Measurements from ENCODE around the gene HNRNPH2. TPM values are rescaled to one million over a fixed set of nuclear protein-coding genes. Genes with fewer than 3 reads are reported as not detected.
A peak's percentile ranks its signal among the peaks of the same experiment; 100 is the strongest.

The HNRNPH2 gene
- total RNA-seq, 1 donor from 2014 or later, result 53.2 TPM

DNA sequence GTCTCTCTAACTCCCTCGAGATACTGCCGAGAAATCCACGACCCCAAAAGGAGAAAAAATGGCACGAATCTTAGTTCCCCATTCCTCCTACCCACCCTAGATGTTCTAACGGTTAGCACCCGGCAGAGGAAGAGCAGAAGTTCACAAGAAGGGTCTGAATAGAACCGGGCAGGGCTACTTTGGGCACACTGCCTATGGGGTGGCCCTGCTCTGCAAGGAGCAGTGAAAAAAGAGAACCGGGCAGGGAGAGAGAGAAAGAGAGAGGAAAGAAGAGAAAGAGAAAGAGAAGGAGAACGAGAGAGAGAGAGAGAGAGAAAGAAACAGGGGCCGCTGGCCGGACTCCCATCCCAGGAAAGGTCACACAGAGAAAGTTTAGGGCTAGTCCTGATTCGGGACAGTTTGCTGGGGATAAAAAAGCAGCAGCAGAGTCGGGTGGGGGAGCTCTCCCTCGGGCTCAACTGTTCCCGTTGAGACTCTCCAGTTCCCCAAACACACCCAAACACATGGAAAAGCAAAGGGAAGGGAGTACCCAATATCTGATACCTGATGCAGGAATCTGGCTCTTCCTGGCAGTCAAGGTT, 765 bp upstream of the HNRNPH2 start:
- H3K27ac Mint-ChIP-seq (ENCODE audit: unreplicated experiment), result peak overlapping the region; percentile 100
- peak overlapping the region; percentile 99 for H3K4me3 Mint-ChIP-seq (ENCODE audit: unreplicated experiment)
- no peaks in the 10 kb centered on the region for H3K9me3 Mint-ChIP-seq (ENCODE audit: unreplicated experiment)
- H3K36me3 Mint-ChIP-seq (ENCODE audit: low read depth, unreplicated experiment), result peaks cover 11% of the 10 kb centered on the region
- no peak for DNase-seq (ENCODE audit: low spot score)
- peaks cover 7% of the 10 kb centered on the region for H3K27me3 Mint-ChIP-seq (ENCODE audit: unreplicated experiment)
- TF ChIP-seq CTCF (IDR thresholded peaks at IDR 0.05; ENCODE audit: unreplicated experiment), result no peak
- peaks cover 11% of the 10 kb centered on the region for H3K4me1 Mint-ChIP-seq (ENCODE audit: unreplicated experiment)

DNA sequence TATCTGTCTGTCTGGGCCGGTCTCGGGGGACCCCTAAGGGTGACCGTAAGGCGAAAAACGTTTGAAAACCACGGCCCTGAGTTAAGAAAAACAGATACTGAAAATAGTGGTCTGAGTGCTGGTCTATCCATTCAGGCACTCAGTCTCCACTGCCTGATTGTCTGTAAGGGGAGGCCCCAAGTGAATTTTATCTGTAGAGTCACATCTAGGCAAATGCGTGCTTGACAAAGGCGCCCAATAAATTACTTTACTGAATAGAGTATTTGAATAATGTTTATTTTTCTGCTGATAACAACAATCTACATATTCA, 465 bp downstream of the HNRNPH2 start:
- H3K4me3 Mint-ChIP-seq (ENCODE audit: unreplicated experiment), result peak overlapping the region; percentile 99
- peaks cover 14% of the 10 kb centered on the region for H3K36me3 Mint-ChIP-seq (ENCODE audit: low read depth, unreplicated experiment)
- H3K27ac Mint-ChIP-seq (ENCODE audit: unreplicated experiment), result peak overlapping the region; percentile 100
- no peak for DNase-seq (ENCODE audit: low spot score)
- H3K9me3 Mint-ChIP-seq (ENCODE audit: unreplicated experiment), result no peaks in the 10 kb centered on the region
- TF ChIP-seq CTCF (IDR thresholded peaks at IDR 0.05; ENCODE audit: unreplicated experiment), result no peak
- H3K4me1 Mint-ChIP-seq (ENCODE audit: unreplicated experiment), result peaks cover 11% of the 10 kb centered on the region
- H3K27me3 Mint-ChIP-seq (ENCODE audit: unreplicated experiment), result peaks cover 7% of the 10 kb centered on the region

DNA sequence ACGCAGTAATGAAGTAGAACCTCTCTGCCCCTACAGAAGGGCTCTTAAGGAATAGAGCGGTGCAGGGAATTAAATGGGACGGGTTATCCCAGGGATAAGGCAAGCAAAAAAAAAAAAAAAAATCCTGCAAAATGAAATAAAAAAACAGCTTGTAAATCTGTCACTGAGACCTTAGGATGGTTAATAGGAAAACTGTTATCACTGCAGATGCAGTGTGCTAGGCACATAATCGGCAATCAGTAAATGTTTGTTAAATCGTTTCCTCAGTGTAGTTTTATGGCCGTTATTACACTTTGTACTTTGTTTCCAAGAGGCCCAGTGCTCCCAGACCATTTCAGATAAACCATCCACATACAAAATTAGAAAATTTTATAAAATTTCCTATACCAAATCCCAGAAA, 1.0 kb downstream of the HNRNPH2 start:
- H3K4me3 Mint-ChIP-seq (ENCODE audit: unreplicated experiment), result peak overlapping the region; percentile 99
- DNase-seq (ENCODE audit: low spot score), result no peak
- TF ChIP-seq CTCF (IDR thresholded peaks at IDR 0.05; ENCODE audit: unreplicated experiment), result no peak

DNA sequence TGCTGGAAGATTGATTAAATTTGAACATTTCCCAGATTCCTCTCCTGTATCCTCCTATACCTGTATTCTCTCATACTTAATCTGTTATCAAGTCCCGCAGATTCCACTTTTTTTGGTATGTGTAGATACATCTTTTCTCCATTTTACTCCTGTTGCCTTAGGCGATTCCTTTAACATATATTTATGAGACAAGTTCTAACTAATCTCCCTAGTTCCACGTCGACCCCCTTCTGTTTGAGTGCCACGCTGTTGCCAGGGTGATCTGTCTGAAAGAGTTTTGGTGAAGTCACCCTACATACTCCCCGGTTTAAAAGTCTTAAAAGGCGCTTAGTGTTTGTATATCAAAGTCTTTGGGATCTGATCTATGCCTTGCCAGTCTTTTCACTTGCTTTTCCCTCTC, 2.4 kb downstream of the HNRNPH2 start:
- H3K36me3 Mint-ChIP-seq (ENCODE audit: low read depth, unreplicated experiment), result peaks cover 14% of the 10 kb centered on the region
- peaks cover 7% of the 10 kb centered on the region for H3K27me3 Mint-ChIP-seq (ENCODE audit: unreplicated experiment)
- DNase-seq (ENCODE audit: low spot score), result no peak
- no peak for TF ChIP-seq CTCF (IDR thresholded peaks at IDR 0.05; ENCODE audit: unreplicated experiment)
- H3K27ac Mint-ChIP-seq (ENCODE audit: unreplicated experiment), result peak overlapping the region; percentile 97
- no peaks in the 10 kb centered on the region for H3K9me3 Mint-ChIP-seq (ENCODE audit: unreplicated experiment)
- peak overlapping the region; percentile 31 for H3K4me3 Mint-ChIP-seq (ENCODE audit: unreplicated experiment)
- peaks cover 11% of the 10 kb centered on the region for H3K4me1 Mint-ChIP-seq (ENCODE audit: unreplicated experiment)

More for the DNA sequence above, 1.0 kb downstream of the HNRNPH2 start:
- peak overlapping the region; percentile 100 for H3K27ac Mint-ChIP-seq (ENCODE audit: unreplicated experiment)
- peaks cover 14% of the 10 kb centered on the region for H3K36me3 Mint-ChIP-seq (ENCODE audit: low read depth, unreplicated experiment)
- peaks cover 11% of the 10 kb centered on the region for H3K4me1 Mint-ChIP-seq (ENCODE audit: unreplicated experiment)
- H3K9me3 Mint-ChIP-seq (ENCODE audit: unreplicated experiment), result no peaks in the 10 kb centered on the region
- H3K27me3 Mint-ChIP-seq (ENCODE audit: unreplicated experiment), result peaks cover 7% of the 10 kb centered on the region

DNA sequence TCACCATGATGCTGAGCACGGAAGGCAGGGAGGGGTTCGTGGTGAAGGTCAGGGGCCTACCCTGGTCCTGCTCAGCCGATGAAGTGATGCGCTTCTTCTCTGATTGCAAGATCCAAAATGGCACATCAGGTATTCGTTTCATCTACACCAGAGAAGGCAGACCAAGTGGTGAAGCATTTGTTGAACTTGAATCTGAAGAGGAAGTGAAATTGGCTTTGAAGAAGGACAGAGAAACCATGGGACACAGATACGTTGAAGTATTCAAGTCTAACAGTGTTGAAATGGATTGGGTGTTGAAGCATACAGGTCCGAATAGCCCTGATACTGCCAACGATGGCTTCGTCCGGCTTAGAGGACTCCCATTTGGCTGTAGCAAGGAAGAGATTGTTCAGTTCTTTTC, 4.0 kb downstream of the HNRNPH2 start:
- DNase-seq (ENCODE audit: low spot score), result no peak
- no peaks in the 10 kb centered on the region for H3K9me3 Mint-ChIP-seq (ENCODE audit: unreplicated experiment)
- H3K4me1 Mint-ChIP-seq (ENCODE audit: unreplicated experiment), result peaks cover 12% of the 10 kb centered on the region
- H3K27ac Mint-ChIP-seq (ENCODE audit: unreplicated experiment), result no peak overlapping the region
- peaks cover 13% of the 10 kb centered on the region for H3K36me3 Mint-ChIP-seq (ENCODE audit: low read depth, unreplicated experiment)
- no peak for TF ChIP-seq CTCF (IDR thresholded peaks at IDR 0.05; ENCODE audit: unreplicated experiment)
- H3K4me3 Mint-ChIP-seq (ENCODE audit: unreplicated experiment), result no peak overlapping the region
- peaks cover 5% of the 10 kb centered on the region for H3K27me3 Mint-ChIP-seq (ENCODE audit: unreplicated experiment)

Measured in endothelial cell (in vitro differentiated cells).